AG09319 (cell line): ENCODE measurements around the gene MECR.

ENCODE experiments used
- DNase-seq: peaks from one replicate; pipeline ENCODE4 v3.0.0-alpha.2; 2010; ENCODE audit warnings: low read depth; ENCODE audit errors: extremely low read depth
- TF ChIP-seq, protein P1 (sequence below): IDR thresholded peaks from 2 replicates; pipeline ENCODE4 v1.5.1; 2011; ENCODE audit warnings: low read depth, mild to moderate bottlenecking, inconsistent platforms, low read length, moderate library complexity

The MECR gene

DNA sequence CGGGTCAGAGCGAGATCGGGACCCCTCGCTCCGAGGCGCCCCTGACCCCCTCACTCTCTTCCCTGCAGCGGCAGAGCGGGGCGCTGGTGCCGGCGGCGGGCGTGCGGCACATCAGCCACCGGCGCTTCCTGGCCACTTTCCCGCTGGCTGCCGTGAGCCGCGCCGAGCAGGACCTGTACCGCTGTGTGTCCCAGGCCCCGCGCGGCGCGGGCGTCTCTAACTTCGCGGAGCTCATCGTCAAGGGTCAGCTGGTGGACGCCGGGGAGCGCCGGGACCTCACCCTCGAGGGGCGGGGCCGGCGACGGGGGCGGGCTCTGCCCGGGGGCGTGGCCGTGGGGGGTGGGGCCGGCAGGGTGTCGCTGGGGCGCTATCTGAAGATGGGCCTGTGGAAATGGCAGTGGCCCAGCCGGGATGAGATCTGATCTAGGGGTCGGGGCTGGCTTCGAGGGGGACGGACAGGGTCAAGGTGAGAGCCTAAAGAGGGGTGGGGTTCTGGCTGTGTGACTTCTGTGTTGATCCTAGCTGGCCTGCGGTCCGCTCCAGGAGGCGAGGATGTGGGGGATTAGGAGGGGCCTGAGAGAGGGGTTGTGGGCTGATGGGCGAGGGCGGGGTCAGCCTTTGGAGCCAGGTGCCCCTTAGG is 29.2 kb upstream of the MECR start:
- DNase-seq, result no peak
- TF ChIP-seq, protein P1, sequence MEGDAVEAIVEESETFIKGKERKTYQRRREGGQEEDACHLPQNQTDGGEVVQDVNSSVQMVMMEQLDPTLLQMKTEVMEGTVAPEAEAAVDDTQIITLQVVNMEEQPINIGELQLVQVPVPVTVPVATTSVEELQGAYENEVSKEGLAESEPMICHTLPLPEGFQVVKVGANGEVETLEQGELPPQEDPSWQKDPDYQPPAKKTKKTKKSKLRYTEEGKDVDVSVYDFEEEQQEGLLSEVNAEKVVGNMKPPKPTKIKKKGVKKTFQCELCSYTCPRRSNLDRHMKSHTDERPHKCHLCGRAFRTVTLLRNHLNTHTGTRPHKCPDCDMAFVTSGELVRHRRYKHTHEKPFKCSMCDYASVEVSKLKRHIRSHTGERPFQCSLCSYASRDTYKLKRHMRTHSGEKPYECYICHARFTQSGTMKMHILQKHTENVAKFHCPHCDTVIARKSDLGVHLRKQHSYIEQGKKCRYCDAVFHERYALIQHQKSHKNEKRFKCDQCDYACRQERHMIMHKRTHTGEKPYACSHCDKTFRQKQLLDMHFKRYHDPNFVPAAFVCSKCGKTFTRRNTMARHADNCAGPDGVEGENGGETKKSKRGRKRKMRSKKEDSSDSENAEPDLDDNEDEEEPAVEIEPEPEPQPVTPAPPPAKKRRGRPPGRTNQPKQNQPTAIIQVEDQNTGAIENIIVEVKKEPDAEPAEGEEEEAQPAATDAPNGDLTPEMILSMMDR, result no peak

DNA sequence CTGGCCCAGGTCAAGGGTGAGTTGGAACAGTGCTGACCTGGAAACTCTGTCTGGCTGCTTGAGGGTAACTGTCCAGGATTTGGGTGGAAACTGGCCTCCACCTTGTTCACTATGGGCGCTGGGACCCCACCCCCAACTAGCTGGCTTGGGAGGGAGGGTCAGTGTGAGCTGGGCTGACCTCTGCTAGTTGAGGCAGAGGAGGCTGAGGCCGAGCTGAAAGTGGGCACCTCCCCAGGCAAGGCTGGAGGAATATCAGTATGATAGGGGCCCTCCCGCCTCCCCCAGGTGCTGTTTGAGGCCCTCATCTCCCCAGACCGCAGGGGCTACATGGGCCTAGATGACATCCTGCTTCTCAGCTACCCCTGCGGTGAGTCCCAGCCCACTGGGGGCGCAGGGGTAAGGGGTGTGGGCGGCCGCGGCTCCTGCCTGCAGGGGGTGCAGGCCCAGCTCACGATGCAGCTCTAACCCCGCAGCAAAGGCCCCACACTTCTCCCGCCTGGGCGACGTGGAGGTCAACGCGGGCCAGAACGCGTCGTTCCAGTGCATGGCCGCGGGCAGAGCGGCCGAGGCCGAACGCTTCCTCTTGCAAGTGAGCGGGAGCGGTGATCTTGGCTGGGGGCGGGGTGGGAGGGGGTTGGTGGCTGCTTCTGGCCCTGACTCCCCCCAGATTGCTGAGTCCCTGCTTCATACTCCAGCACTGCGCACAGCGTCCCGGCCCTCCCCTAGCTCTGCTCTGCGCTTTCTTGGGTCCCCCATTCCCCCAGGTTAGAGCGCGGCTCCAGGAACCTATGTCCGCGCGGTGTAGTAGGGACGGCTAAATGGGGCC is 28.5 kb upstream of the MECR start:
- no peak for DNase-seq
- TF ChIP-seq, protein P1, result no peak

DNA sequence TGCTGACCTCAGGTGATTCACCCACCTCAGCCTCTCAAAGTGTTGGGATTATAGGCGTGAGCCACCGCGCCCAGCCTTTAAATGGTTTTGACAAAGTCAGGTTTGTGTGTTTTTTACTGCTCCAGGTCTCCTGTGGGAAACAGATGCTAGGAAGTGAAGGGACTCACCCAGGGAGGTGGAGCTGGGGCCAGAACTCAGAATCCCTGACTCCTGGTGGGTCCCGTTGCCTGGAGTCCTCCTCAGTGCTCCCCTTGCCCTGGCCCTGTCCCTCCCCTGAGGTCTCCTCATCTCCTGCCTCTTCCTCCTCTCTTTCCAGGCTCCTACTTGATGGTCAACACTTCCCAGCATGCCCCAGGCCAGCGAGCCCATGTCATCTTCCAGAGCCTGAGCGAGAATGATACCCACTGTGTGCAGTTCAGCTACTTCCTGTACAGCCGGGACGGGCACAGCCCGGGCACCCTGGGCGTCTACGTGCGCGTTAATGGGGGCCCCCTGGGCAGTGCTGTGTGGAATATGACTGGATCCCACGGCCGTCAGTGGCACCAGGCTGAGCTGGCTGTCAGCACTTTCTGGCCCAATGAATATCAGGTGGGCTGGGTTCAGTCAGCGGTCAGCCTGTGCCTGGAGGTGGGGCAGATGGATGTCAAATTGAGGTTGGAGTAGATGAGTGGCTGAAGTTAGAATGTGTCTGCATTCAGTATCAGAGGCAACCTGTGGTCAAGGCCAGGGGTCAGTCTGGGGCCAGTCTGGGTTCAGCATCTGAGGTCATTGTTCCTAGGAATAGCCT is 27.6 kb upstream of the MECR start:
- TF ChIP-seq, protein P1, result no peak
- no peak for DNase-seq

DNA sequence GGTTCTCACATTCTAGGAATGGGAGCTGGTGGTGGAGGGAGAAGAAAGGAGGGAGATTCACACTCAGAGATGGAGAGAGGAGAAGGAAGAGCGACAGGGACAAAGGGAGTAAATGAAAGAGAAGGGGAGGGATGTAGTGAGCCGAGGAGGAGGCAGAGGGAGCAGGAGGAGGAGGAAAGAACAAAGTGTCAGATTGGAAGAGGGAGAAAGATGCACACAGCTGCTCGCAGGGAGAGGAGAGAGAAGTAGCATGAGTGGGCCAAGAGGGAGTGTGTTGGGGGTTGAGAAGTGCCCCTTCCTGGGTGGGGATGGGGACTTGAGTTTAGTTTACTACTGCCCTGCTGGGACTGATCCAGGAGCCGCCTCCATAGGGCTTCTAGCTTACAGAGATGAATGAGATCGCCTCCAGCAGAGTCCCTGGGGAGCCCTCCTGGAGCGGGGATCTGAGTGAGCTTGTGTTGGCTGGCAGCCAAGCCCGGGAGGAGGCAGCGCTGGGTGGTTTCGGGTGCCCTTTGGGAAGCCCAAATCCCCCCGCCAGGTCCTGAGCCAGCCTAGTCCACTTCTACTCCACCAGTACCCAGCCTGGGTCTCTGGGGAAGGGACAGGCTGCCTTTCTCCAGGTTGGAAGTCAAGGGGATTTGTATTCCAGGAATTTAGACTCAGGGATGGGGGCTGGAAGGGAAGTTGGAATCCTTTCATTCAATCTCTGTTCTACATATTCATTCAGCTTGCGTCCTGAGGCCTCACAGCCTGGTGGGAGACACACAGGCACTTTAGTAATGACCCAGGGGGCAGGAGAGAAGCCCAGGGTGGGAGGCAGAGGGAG is 26.5 kb upstream of the MECR start:
- TF ChIP-seq, protein P1, result no peak; the same call in 1 of the 2 replicates
- DNase-seq, result no peak

DNA sequence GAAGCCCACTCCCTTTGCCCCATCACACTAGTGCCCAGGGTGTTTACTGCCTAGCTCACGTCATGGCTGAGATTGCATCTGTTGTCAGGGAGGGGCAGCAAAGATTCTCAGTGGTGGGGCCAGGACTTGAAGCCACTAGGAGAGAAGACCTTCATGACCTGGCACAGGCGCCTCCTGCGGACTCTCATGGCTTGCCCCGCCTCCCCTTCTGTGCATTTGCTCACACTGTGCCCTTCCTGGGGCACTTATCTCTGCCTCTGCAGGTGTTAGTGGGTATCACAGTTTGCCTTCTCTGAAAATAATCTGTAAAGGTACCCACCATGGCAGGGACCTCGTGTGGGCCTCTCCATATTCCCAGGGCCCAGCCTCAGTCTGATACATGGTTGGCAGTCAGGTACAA is 25.7 kb upstream of the MECR start:
- TF ChIP-seq, protein P1, result no peak
- DNase-seq, result no peak

DNA sequence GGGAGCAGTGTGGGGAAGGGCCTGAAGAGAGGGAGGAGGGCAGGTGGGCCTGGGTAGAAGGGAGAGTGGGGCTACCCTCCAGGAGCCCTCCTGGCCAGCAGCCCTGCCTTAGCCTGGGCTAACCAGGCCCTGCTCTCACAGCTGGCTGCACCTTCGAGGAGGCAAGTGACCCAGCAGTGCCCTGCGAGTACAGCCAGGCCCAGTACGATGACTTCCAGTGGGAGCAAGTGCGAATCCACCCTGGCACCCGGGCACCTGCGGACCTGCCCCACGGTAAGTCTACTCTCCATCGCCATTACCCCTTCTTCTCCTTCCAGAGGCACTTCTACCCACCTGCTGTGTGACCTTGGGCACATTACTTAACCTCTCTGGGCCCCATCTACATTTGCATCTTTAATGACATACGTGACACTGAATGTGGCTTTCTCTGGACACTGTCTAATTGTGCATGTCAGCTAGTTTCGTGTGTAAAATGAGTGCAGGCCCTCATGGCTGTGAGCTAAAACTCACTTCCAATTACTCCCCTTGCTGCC is 24.5 kb upstream of the MECR start:
- TF ChIP-seq, protein P1, result no peak
- no peak for DNase-seq
